ENCODE measurements around the gene KAT8. TPM values are rescaled to one million over a fixed set of nuclear protein-coding genes. Genes with fewer than 3 reads are reported as not detected.

Gene KAT8
- total RNA-seq, 2 donors from 2014 or later: 58.0 to 64.3 TPM

- H3K27me3 ChIP-seq: no peaks in the 10 kb centered on the region
- H3K9me3 ChIP-seq: no peaks in the 10 kb centered on the region
- H3K27ac ChIP-seq: no peak overlapping the region
- DNase-seq (ENCODE audit: low spot score): no peak
- H3K4me1 ChIP-seq: peaks cover 0 to 7% of the 10 kb centered on the region in 2 donors
- H3K36me3 ChIP-seq: peaks cover 38% of the 10 kb centered on the region
- no peak overlapping the region for H3K4me3 ChIP-seq
- no peak for TF ChIP-seq CTCF (IDR thresholded peaks at IDR 0.05)
Measured at GRCh38 chr16:31085873-31086628, 31.4 kb upstream of the KAT8 start.

GRCh38 chr16:31086629-31086906, 30.9 kb upstream of the KAT8 start:
- Histone ChIP-seq H3K27me3 (no peaks in the 10 kb centered on the region), H3K36me3 (peaks cover 37% of the 10 kb centered on the region), H3K4me3 (no peak overlapping the region), H3K27ac (no peak overlapping the region), H3K9me3 (no peaks in the 10 kb centered on the region), H3K4me1 (peaks cover 0 to 5% of the 10 kb centered on the region in 2 donors)
- DNase-seq (ENCODE audit: low spot score): no peak
- no peak for TF ChIP-seq CTCF (IDR thresholded peaks at IDR 0.05)

GRCh38 chr16:31087481-31087880, 30.0 kb upstream of the KAT8 start:
- Histone ChIP-seq H3K27me3 (no peaks in the 10 kb centered on the region), H3K4me3 (no peak overlapping the region), H3K9me3 (no peaks in the 10 kb centered on the region), H3K36me3 (peaks cover 33% of the 10 kb centered on the region), H3K4me1 (no peaks in the 10 kb centered on the region), H3K27ac (no peak overlapping the region)
- DNase-seq (ENCODE audit: low spot score): no peak
- no peak for TF ChIP-seq CTCF (IDR thresholded peaks at IDR 0.05)

GRCh38 chr16:31087971-31088370, 29.5 kb upstream of the KAT8 start:
- peaks cover 28% of the 10 kb centered on the region for H3K36me3 ChIP-seq
- DNase-seq (ENCODE audit: low spot score): no peak
- H3K27me3 ChIP-seq: no peaks in the 10 kb centered on the region
- H3K4me3 ChIP-seq: no peak overlapping the region
- H3K27ac ChIP-seq: no peak overlapping the region
- H3K4me1 ChIP-seq: peaks cover 0 to 4% of the 10 kb centered on the region in 2 donors
- no peaks in the 10 kb centered on the region for H3K9me3 ChIP-seq
- no peak for TF ChIP-seq CTCF (IDR thresholded peaks at IDR 0.05)

- Histone ChIP-seq H3K27ac (no peak within 1 kb of the TSS), H3K36me3 (peaks cover 22% of the 10 kb centered on the region), H3K4me3 (no peak within 1 kb of the TSS), H3K4me1 (peaks cover 0 to 11% of the 10 kb centered on the region in 2 donors), H3K9me3 (no peaks in the 10 kb centered on the region), H3K27me3 (no peaks in the 10 kb centered on the region)
- no peak for DNase-seq (ENCODE audit: low spot score)
- TF ChIP-seq CTCF (IDR thresholded peaks at IDR 0.05): no peak
Measured at GRCh38 chr16:31088459-31089183, 28.8 kb upstream of the KAT8 start, which contains the start of gene PRSS53. PRSS53 (minus strand) TSS chr16:31088943; CDS start chr16:31088809, 134 bp downstream.
